Measurements from ENCODE around the gene CLDND1. TPM values are rescaled to one million over a fixed set of nuclear protein-coding genes. Genes with fewer than 3 reads are reported as not detected.
A peak's percentile ranks its signal among the peaks of the same experiment; 100 is the strongest.

Gene CLDND1
- total RNA-seq, 2 experiments from 2014 or later = 70.7 to 80.4 TPM

GRCh38 chr3:98552232-98553020 lies 29.7 kb upstream of the CLDND1 start:
- Histone ChIP-seq H3K79me2 (ENCODE audit: insufficient read depth, low read depth, low read length) (no peaks in the 10 kb centered on the region), H4K20me1 (ENCODE audit: insufficient read depth, low read length) (no peaks in the 10 kb centered on the region), H3K27ac (ENCODE audit: low read depth, low read length, poor library complexity, severe bottlenecking) (no peak overlapping the region), H3K4me2 (ENCODE audit: low read length) (peak overlapping the region; percentile 29), H3K4me3 (ENCODE audit: low read depth, low read length, poor library complexity, severe bottlenecking) (no peak overlapping the region), H3K9me2 (ENCODE audit: insufficient read depth, low read length) (no peaks in the 10 kb centered on the region), H3K36me3 (ENCODE audit: insufficient read depth, low read length) (no peaks in the 10 kb centered on the region), H2AFZ (ENCODE audit: low read length) (peak overlapping the region; percentile 72; the same call in 1 of the 2 replicates), H3K9me3 (ENCODE audit: low read length) (no peaks in the 10 kb centered on the region), H3K4me1 (ENCODE audit: insufficient read depth, low read length, poor library complexity, severe bottlenecking) (peaks cover 74% of the 10 kb centered on the region)
- no peak for DNase-seq (ENCODE audit: low spot score)
- no peak for TF ChIP-seq EZH2phosphoT487 (IDR thresholded peaks at IDR 0.05; ENCODE audit: borderline replicate concordance, low read depth, low read length)
- TF ChIP-seq CTCF (conservative IDR thresholded peaks at IDR 0.05; ENCODE audit: low read length) = no peak
- BruUV-seq (replicated peaks) = no TSS peak
- CTCF ChIA-PET (ENCODE audit: unreplicated experiment) = interaction anchor here (1.5 kb wide), 2 partner anchors 10 to 14 kb away, joined by 3 read pairs; no protein-coding TSS in a partner anchor
- POLR2A ChIA-PET = interaction anchor here (3.4 to 19.7 kb wide), 5 partner anchors 9 to 17 kb away, joined by 20 to 296 read pairs (median 27); partner anchors contain the start of gene GPR15
- intact Hi-C loops (cut with micrococcal nuclease; ENCODE audit: unreplicated experiment) = no loop called here

GRCh38 chr3:98551754-98552153 lies 29.1 kb upstream of the CLDND1 start:
- Histone ChIP-seq H3K9me2 (ENCODE audit: insufficient read depth, low read length) (no peaks in the 10 kb centered on the region), H3K4me1 (ENCODE audit: insufficient read depth, low read length, poor library complexity, severe bottlenecking) (peaks cover 68% of the 10 kb centered on the region), H3K9me3 (ENCODE audit: low read length) (no peaks in the 10 kb centered on the region), H3K27ac (ENCODE audit: low read depth, low read length, poor library complexity, severe bottlenecking) (no peak overlapping the region), H3K36me3 (ENCODE audit: insufficient read depth, low read length) (no peaks in the 10 kb centered on the region), H3K4me2 (ENCODE audit: low read length) (peak overlapping the region; percentile 29), H4K20me1 (ENCODE audit: insufficient read depth, low read length) (no peaks in the 10 kb centered on the region), H3K79me2 (ENCODE audit: insufficient read depth, low read depth, low read length) (no peaks in the 10 kb centered on the region), H2AFZ (ENCODE audit: low read length) (peak overlapping the region; percentile 72; the same call in 1 of the 2 replicates), H3K4me3 (ENCODE audit: low read depth, low read length, poor library complexity, severe bottlenecking) (no peak overlapping the region)
- intact Hi-C loops (cut with micrococcal nuclease; ENCODE audit: unreplicated experiment) = no loop called here
- TF ChIP-seq CTCF (conservative IDR thresholded peaks at IDR 0.05; ENCODE audit: low read length) = no peak
- no peak for TF ChIP-seq EZH2phosphoT487 (IDR thresholded peaks at IDR 0.05; ENCODE audit: borderline replicate concordance, low read depth, low read length)
- no TSS peak for BruUV-seq (replicated peaks)
- ChIA-PET POLR2A (interaction anchor here (3.4 to 19.7 kb wide), 4 partner anchors 10 to 17 kb away, joined by 20 to 296 read pairs (median 26); partner anchors contain the start of gene GPR15), CTCF (ENCODE audit: unreplicated experiment) (interaction anchor here (1.5 kb wide), 1 partner anchor 10 kb away, joined by 3 read pairs; no protein-coding TSS in a partner anchor)
- peak; percentile 52 for DNase-seq (ENCODE audit: low spot score)

GRCh38 chr3:98551236-98551635 lies 28.5 kb upstream of the CLDND1 start:
- BruUV-seq (replicated peaks) = no TSS peak
- Histone ChIP-seq H4K20me1 (ENCODE audit: insufficient read depth, low read length) (no peaks in the 10 kb centered on the region), H3K4me2 (ENCODE audit: low read length) (peak overlapping the region; percentile 29), H3K36me3 (ENCODE audit: insufficient read depth, low read length) (no peaks in the 10 kb centered on the region), H3K27ac (ENCODE audit: low read depth, low read length, poor library complexity, severe bottlenecking) (no peak overlapping the region), H3K79me2 (ENCODE audit: insufficient read depth, low read depth, low read length) (no peaks in the 10 kb centered on the region), H3K4me1 (ENCODE audit: insufficient read depth, low read length, poor library complexity, severe bottlenecking) (peaks cover 65% of the 10 kb centered on the region), H2AFZ (ENCODE audit: low read length) (peak overlapping the region; percentile 72; the same call in 1 of the 2 replicates), H3K4me3 (ENCODE audit: low read depth, low read length, poor library complexity, severe bottlenecking) (no peak overlapping the region), H3K9me2 (ENCODE audit: insufficient read depth, low read length) (no peaks in the 10 kb centered on the region), H3K9me3 (ENCODE audit: low read length) (no peaks in the 10 kb centered on the region)
- ChIA-PET POLR2A (interaction anchor here (0.5 to 19.7 kb wide), 5 partner anchors 10 to 513 kb away, joined by 4 to 296 read pairs (median 24); partner anchors contain the start of gene GPR15), CTCF (ENCODE audit: unreplicated experiment) (no interaction called here)
- TF ChIP-seq EZH2phosphoT487 (IDR thresholded peaks at IDR 0.05; ENCODE audit: borderline replicate concordance, low read depth, low read length) (no peak), CTCF (conservative IDR thresholded peaks at IDR 0.05; ENCODE audit: low read length) (no peak)
- no peak for DNase-seq (ENCODE audit: low spot score)
- intact Hi-C loops (cut with micrococcal nuclease; ENCODE audit: unreplicated experiment) = no loop called here
